Hepatic stellate cell (primary cell): ENCODE results near the gene DMAC2L.
"Not testable (repeated sequence)": the region's sequence is repeated elsewhere in the genome, so short reads cannot be mapped to it uniquely, and the experiment has no call there.

Source experiments
- DNase-seq: peaks from one replicate; pipeline ENCODE4 v3.0.0; 2011; ENCODE audit warnings: low spot score

The DMAC2L gene

GRCh38 chr14:50356283-50356682, 44.2 kb downstream of the DMAC2L start:
- DNase-seq: not testable (repeated sequence)

- no peak for DNase-seq
These were observed 45.0 kb downstream of the DMAC2L start for GRCh38 chr14:50357124-50357523.

- no peak for DNase-seq
These were observed 45.8 kb downstream of the DMAC2L start for GRCh38 chr14:50357753-50358395.

GRCh38 chr14:50359631-50360030, 47.5 kb downstream of the DMAC2L start:
- DNase-seq: no peak

- DNase-seq: no peak
These were observed 48.0 kb downstream of the DMAC2L start for GRCh38 chr14:50360093-50360492.

GRCh38 chr14:50360851-50361250, 48.7 kb downstream of the DMAC2L start:
- DNase-seq: no peak

- not testable (repeated sequence) for DNase-seq
These were observed 49.6 kb downstream of the DMAC2L start for GRCh38 chr14:50361473-50362403.

GRCh38 chr14:50362764-50363713, 50.9 kb downstream of the DMAC2L start:
- DNase-seq: no peak

- DNase-seq: peak; percentile 22
These were observed 51.6 kb downstream of the DMAC2L start for GRCh38 chr14:50363714-50364111.

- DNase-seq: no peak
These were observed 52.7 kb downstream of the DMAC2L start for GRCh38 chr14:50364792-50365191.

- not testable (repeated sequence) for DNase-seq
These were observed 53.4 kb downstream of the DMAC2L start for GRCh38 chr14:50365572-50365971.

GRCh38 chr14:50366115-50366514, 54.0 kb downstream of the DMAC2L start:
- no peak for DNase-seq

GRCh38 chr14:50366589-50366988, 54.5 kb downstream of the DMAC2L start:
- DNase-seq: no peak

- no peak for DNase-seq
These were observed 59.4 kb downstream of the DMAC2L start for GRCh38 chr14:50371546-50371945.

- no peak for DNase-seq
These were observed 61.8 kb downstream of the DMAC2L start for GRCh38 chr14:50373959-50374358.

- no peak for DNase-seq
These were observed 63.6 kb downstream of the DMAC2L start for GRCh38 chr14:50375760-50376159.
